ENCODE measurements around the gene PPP1R7.

GRCh38 chr2:241150660-241151530 lies 628 bp downstream of the PPP1R7 start:
- TF ChIP-seq POLR2A (IDR thresholded peaks at IDR 0.05), result no peak
- TF ChIP-seq CTCF (IDR thresholded peaks at IDR 0.05), result no peak
- no peak for TF ChIP-seq POLR2AphosphoS5 (IDR thresholded peaks at IDR 0.05; ENCODE audit: insufficient read depth in 1 of 2, low read depth in 1 of 2)

All from vagina (tissue), 2 donors.